ENCODE data around the gene PLXDC2.

PLXDC2 gene

DNA sequence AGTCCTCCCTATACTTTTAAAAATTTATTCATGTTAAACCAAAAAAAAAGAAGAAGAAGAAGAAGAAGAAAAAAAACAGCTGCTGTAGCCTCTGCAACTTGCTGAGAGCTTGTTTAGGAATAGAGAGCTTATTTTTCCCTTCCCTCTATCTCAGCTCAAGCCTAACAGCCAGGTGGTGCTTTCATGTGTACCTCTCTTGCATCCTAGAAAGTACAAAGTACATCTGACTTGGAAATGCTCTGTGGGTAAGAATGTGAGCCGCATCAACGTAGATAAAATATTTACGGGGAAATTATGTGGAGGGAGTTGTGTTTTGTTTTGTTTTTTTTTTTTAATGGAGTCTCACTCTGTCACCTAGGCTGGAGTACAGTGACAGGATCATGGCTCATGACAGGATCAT is 99.6 kb downstream of the PLXDC2 start:
- no peak for DNase-seq

GRCh38 chr10:19917751-19918478 is 101.7 kb downstream of the PLXDC2 start:
- no peak for DNase-seq

DNA sequence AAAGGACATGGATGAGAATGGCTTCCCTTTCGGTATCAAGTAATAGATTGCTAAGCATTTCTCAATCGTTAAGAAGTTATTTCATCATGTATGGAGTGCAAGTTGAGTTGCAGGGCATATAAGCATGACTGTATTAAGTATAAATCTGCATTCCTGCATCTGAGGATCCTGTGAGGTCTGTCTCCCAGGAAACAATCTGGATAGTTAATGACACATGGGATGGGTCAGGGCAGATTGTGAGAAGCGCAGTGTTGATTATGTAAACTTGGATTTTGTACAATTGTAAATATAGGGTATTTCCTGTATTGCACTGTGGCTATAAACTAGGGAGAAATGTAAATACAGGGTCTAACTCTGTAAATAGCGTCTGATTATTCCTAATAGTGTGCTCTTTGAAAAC is 102.6 kb downstream of the PLXDC2 start:
- DNase-seq, result no peak

DNA sequence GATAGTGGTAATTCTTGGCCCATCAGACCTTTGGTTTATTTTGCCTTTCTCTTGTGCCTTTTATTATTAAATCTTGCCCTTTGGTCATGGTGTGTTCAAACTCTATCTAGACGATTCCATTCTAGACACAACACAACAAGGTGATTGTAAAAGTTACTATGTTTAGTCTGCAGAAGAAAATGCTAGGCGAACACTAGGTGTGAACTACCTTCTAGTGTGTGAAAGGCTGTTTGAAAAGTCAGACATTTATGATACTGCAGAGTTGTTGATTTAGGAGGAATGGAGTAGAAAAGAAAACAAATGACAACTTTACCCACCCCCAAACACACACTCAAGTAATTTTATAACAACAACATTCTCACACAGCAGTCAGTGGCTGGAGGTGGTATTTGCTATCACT is 103.4 kb downstream of the PLXDC2 start:
- no peak for DNase-seq

GRCh38 chr10:19920075-19920726 is 104.0 kb downstream of the PLXDC2 start:
- DNase-seq, result no peak

DNA sequence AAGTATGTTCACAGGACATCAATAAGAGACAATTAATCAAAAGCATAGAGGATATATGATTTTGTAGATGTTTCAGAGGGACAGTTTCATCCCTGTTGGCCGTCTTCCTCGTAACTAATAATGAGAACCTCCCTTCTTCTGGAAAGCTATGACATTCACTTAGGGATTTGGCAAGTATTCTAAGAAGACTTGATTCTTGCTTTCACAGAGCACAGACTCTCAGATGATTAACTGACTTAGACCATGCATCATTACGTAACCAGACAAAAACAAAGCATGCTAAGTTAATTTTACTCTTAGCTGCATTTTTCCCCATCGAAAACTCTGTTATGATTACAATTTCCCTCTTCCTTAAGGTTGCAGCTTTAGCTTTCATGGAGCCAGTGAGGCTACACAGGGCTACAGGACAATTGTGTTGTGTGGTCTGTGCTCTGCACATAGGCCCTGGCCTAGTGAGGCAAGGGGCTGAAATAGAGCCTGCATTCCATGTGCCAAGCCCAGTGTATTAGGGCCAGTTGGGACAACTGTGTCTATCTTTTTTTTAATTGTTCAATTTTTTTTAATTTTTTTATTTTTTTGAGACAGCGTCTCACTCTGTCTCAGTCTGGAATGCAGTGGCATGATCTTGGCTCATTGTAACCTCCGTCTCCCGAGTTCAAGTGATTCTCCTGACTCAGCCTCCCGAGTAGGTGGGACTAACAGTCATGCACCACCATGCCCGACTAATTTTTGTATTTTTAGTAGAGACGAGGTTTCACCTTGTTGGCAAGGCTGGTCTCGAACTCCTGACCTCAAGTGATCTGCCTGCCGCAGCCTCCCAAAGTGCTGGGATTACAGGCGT is 105.3 kb downstream of the PLXDC2 start:
- DNase-seq, result no peak

DNA sequence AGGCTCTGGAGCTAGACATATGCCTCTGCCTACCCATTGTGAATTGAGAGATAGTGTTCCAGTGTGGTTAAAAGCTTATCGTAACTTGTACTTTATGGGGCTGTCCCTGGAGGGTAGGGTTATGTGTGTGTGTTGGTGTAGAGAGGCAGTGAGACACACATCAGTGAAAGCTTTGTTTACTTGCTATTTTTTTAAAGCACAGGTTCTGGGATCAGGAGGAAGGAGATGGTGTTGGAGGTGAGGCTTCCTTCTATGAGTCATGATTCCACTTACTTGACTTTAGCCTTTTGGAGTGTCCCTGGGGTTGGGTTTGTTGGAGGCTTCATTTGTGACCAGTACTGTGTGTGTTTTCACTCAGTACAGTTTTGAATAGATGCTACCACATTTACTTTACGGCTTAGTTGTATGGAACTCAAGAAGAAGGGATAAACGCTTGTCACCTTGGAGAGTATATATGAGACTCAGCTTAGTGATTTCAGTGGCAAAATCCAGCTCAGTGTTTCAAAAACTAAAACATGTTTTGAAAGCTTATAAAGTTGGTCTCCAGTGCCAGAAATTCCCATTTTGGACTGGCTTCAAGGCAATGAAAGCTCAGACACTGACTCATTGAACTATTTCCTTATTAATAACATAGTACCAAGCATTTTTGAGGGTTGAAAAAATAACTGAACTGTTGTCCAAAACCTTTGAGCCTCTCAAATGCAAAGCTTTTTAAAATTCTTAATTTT is 106.2 kb downstream of the PLXDC2 start:
- DNase-seq, result no peak

DNA sequence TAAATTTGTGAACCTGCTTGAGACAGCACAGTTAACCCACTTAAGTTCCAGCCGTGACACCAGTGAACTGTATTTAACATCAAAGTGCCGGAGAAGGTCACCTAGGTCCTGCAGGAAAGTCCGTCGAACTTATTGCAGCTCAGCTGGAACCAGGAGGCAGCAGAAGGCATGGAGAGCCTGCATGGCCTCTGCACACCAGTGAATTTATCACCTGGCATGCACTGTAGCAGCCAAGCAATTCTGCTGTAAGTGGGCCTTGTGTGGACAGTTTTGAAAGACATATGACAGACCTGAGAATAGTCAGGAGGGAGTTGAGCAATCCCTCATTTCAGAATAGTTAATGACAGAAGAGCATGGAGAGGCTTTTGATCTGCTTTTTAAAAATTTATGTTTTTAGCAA is 108.8 kb downstream of the PLXDC2 start:
- no peak for DNase-seq

GRCh38 chr10:19928936-19929335 is 112.7 kb downstream of the PLXDC2 start:
- no peak for DNase-seq

GRCh38 chr10:19929506-19930140 is 113.4 kb downstream of the PLXDC2 start:
- no peak for DNase-seq

GRCh38 chr10:19930936-19931893 is 115.0 kb downstream of the PLXDC2 start:
- no peak for DNase-seq

- no peak for DNase-seq
Measured at GRCh38 chr10:19931894-19932590, 115.8 kb downstream of the PLXDC2 start.

- DNase-seq, result no peak
Measured at GRCh38 chr10:19932806-19933371, 116.7 kb downstream of the PLXDC2 start.

- no peak for DNase-seq
Measured at GRCh38 chr10:19933772-19934171, 117.5 kb downstream of the PLXDC2 start.

DNA sequence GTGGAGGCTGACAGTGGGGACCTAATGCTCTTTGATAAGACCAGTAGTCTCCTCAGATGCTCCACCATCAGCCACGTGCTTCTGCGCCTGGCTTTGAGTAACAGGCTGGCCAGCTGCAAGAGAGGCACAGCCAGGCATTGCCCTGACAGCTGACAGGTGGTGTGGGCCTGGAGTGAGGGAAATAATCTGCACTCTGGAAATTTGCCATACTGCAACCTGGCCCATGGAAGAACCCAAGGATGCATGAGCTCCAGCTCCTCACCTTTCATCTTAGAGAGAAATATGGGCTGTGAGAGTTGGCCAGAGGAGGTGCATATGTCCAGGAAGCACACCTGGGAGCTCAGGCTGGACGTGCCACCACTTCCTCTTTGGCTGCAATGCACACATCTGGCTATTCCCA is 118.9 kb downstream of the PLXDC2 start:
- DNase-seq, result no peak

DNA sequence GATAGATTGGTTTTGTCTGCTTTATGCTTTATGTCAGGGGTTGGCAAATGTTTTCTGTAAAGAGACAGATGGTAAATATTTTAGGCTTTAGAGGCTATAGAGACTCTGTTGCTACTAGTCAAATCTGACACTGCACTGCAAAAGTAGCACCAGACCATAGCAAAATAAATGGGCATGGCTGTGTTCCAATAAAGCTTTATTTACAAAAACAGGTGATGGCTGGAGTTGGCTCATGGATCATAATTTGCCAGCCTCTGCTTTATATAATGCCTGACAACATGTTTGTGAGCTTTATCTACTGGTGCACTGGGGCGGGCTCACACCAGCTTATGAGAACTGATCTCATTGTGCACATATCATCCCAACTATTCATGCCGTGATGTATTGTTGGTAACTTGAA is 120.1 kb downstream of the PLXDC2 start:
- DNase-seq, result no peak

GRCh38 chr10:19937989-19938388 is 121.8 kb downstream of the PLXDC2 start:
- no peak for DNase-seq

DNA sequence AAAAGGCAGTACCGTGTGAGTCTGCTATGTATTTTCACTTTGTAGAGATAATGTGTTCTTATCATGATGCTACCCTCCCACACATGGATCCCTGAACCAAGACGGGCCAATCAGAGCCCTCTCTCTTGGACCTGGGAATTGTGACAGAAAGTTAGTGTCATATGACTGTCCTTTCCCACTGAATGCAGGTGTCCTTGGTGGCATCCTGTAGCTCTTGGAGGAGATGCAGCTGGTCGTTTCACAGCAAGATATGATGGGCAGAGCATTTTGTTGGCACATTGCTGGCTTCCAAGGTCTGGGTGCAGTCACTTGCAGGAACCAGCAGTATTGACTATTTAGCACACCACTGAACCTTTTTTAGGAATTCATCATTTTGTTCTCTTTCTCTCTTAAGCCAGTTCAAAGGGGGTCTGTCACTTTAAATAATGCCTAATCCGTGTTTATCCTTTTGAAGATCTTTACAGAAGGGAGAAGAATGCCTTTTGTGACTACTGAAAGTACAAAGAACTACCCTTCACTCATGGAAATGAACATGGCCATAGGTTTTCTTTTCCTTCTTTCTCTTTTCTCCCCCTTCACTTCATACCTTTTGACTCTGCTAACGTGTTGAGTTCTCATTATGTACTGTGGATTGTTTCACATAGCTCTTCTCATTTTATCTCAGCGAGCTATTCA is 125.1 kb downstream of the PLXDC2 start:
- no peak for DNase-seq

- no peak for DNase-seq
Measured at GRCh38 chr10:19944911-19945663, 128.9 kb downstream of the PLXDC2 start.

Measured in NCI-H1092 treated with DMSO at 0.1 percent for 48 hours (cell line).